GM19099 (cell line): ENCODE results near the gene CD79A.

Experiments
- POLR2A ChIP-seq: IDR thresholded peaks from 3 replicates; pipeline ENCODE4 v1.6.1; 2011; ENCODE audit warnings: low read depth; ENCODE audit not compliant: insufficient read length; ENCODE audit errors: extremely low read depth

The CD79A gene

DNA sequence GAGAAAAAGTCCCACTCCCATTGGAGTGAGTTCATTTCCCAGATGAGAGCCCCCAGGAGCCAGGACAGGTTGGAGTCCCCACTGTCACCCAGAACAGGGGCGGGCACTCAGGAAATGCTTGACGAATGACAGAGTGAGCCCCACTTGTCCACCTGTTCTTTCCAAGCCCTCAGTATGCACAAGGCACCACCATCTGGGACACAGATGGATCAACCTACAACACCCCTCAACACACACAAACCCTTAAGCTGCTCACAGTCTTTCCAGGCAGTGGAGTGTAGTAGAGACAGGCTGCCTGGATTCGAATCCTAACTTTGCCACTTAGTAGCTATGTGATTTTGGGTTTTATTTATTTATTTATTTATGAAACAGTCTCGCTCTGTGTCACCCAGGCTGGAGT, 13.9 kb downstream of the CD79A start:
- no peak for TF ChIP-seq POLR2A

DNA sequence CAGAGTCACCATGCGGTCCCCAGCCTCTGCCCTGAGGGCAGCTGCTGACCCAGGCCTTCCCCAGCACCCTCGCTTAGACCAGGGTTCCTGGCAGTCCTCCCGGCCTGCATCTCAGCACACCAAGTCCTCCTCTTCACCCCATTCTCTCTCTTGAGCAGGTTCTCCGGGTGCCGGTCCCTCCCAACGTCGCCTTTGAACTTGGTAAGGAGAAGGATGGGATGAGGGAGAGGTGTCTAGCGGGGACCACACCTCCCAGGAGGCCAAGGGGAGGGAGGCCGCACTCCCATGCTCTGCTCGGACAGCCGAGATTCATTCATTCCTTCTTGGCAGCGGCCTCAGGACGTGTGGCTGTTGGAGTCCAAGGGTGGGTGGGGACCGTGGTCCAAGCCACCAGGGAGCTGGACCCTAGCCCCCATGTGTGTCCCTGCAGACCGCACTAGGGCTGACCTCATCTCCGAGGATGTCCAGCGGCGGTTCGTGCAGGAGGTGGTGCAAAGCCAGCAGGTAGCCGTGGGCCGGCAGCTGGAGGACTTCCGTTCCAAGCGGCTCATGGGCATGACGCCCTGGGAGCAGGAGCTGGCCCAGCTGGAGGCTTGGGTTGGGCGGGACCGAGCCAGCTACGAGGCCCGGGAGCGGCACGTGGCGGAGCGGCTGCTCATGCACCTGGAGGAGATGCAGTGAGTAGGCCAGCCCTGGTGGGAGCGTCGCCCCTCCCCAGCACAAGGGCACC, 15.3 kb downstream of the CD79A start:
- TF ChIP-seq POLR2A, result no peak

DNA sequence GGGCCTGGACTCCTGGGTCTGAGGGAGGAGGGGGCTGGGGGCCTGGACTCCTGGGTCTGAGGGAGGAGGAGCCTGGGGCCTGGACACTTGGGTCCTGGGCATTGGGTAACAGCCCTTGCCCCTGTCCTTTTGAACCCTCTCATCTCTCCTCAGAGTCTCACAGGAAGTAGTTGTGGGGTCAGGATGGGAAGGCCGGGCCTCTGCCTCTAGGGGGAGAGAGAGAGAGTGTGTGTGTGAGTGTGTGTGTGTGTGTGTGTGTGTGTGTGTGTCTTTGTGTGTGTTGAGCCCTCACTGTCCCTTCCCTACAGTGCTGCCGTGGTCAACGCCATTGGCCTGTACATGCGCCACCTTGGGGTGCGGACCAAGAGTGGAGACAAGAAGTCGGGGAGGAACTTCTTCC, 16.8 kb downstream of the CD79A start:
- no peak for TF ChIP-seq POLR2A

DNA sequence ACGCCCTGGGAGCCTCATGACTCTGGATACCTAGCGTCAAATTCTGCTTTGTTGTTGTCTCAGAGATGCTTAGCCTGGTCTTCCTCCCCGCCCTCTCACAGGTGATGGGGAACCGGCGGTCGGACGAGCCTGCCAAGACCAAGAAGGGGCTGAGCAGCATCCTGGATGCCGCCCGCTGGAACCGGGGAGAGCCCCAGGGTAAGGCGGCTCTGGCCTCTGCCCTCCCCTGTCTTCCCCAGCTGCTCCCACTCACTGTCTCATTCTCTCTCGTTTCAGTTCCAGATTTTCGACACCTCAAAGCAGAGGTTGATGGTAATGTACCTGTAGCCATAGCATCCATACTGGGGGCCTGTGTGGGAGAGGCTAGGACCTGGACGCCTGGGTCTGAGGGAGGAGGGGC, 17.3 kb downstream of the CD79A start:
- no peak for TF ChIP-seq POLR2A

GRCh38 chr19:41895745-41896580, 18.9 kb downstream of the CD79A start:
- TF ChIP-seq POLR2A, result no peak

DNA sequence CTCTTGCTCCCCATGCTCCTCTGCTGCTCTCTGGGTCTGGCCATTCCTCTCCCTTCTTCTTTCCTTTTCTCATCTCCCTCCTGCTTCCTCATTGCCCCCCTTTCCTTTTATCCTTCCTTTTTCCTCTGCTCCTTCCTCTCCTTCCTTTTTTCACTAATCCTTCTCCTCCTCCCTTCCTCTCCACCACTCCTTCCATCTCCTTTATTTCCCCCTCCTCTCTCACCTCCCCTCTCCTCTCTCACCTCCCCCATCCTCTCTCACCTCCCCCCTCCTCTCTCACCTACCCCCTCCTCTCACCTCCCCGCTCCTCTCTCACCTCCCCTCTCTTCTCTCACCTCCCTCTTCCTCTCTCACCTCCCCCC, 19.5 kb downstream of the CD79A start:
- no peak for TF ChIP-seq POLR2A

- TF ChIP-seq POLR2A, result no peak
Observed at GRCh38 chr19:41897181-41897580, 20.1 kb downstream of the CD79A start.

DNA sequence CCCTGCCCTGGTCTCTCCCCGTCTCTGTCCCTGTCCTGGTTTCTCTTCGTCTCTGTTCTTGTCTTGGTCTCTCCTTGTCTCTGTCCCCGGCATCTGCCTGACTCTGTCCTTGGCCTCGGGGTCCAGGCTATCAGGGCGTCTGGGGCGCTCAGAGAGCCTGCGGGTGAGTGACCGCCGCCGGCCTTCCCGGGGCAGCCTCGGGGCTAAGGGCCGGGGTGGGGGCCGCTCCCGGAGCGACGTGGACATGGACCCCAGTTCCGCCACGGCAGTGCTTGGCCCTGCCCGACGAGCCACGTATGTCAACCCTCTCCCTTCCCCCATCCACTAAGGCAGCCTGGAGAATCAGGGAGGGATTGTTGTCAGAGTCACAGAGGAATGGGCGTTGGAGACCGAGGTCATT, 20.7 kb downstream of the CD79A start:
- no peak for TF ChIP-seq POLR2A

- TF ChIP-seq POLR2A, result no peak
Observed at GRCh38 chr19:41898235-41898634, 21.2 kb downstream of the CD79A start.

GRCh38 chr19:41901707-41902360, 24.8 kb downstream of the CD79A start:
- no peak for TF ChIP-seq POLR2A

GRCh38 chr19:41902594-41902993, 25.5 kb downstream of the CD79A start:
- no peak for TF ChIP-seq POLR2A

DNA sequence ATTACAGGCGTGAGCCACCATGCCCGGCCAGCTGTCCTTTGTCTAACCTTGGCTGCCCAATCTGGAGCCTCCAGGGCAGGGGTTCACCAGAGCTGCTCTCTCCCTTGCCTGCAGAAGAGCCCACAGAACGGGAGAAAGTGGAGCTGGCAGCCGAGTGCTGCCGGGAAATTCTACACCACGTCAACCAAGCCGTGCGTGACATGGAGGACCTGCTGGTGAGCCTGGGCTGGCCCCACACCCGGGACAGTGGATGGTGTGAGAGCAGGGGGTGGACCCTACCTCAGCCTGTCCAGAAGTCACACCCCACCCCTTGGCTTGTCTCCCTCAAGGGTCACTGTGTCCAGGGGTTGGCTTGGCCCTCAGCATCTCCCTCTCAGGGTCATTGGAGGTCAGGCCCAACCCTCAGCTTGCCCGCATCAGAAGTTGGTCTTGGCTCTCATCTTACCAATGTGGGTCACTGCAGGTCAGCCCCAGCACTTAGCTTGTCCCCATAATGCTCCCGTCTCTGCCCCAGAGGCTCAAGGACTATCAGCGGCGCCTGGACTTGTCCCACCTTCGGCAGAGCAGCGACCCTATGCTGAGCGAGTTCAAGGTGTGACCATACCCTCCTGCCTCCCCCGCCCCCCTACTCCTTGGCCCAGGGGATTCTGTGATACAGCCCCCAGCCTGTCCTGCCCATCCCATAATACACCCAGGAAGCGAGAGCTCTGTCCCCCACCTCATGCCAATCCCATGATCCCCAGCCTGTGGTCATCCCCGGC, 26.3 kb downstream of the CD79A start:
- TF ChIP-seq POLR2A, result no peak

- TF ChIP-seq POLR2A, result no peak
Observed at GRCh38 chr19:41904118-41904870, 27.2 kb downstream of the CD79A start.

- TF ChIP-seq POLR2A, result no peak
Observed at GRCh38 chr19:41905273-41906002, 28.4 kb downstream of the CD79A start.

DNA sequence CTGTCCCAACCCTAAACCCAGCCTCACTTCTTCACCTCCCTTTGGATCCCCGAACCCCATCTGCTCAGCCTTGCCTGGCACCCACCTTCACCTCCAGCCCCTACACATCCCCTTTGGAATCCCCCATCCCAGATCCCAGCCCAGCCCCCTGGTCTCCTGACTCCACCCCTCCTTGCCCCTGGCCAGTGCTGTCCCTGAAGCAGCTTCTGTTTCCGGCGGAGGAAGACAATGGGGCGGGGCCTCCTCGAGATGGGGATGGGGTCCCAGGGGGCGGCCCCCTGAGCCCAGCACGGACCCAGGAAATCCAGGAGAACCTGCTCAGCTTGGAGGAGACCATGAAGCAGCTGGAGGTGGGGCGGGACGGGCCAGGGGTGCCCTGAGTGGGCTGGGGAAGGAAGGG, 29.2 kb downstream of the CD79A start:
- no peak for TF ChIP-seq POLR2A
